Lower leg skin (tissue), 3 donors: ENCODE results near the gene GMEB1.

Experiments
- CTCF ChIP-seq, 3 donors: fragments of 450-650 bp; IDR thresholded peaks; one replicate each; pipeline ENCODE4 v1.5.1; 2016; ENCODE audit warnings: antibody characterized with exemption in 3 of 3, mild to moderate bottlenecking in 3 of 3, moderate library complexity in 2 of 3
- POLR2A ChIP-seq, 2 donors: fragments of 450-650 bp; IDR thresholded peaks; one replicate each; pipeline ENCODE4 v1.6.1; 2016 to 2017; ENCODE audit warnings: antibody characterized with exemption in 2 of 2, mild to moderate bottlenecking in 1 of 2, moderate library complexity in 1 of 2

GRCh38 chr1:28736450-28737306 lies 68.1 kb downstream of the GMEB1 start, which contains the start of gene YTHDF2:
- TF ChIP-seq CTCF (IDR thresholded peaks at IDR 0.05): peak in 1 of 3 donors; percentile 71
- no peak for TF ChIP-seq POLR2A (IDR thresholded peaks at IDR 0.05)
